AG09319 (cell line): Measurements from ENCODE around the gene ARHGAP8.
"Not testable (repeated sequence)": the region's sequence is repeated elsewhere in the genome, so short reads cannot be mapped to it uniquely, and the experiment has no call there.

Source experiments
- DNase-seq: peaks from one replicate; pipeline ENCODE4 v3.0.0-alpha.2; 2010; ENCODE audit warnings: low read depth; ENCODE audit errors: extremely low read depth
- CTCF ChIP-seq: IDR thresholded peaks from 2 replicates; pipeline ENCODE4 v1.5.1; 2011; ENCODE audit warnings: low read depth, mild to moderate bottlenecking, inconsistent platforms, low read length, moderate library complexity

The ARHGAP8 gene

GRCh38 chr22:44901301-44901700, 148.9 kb downstream of the ARHGAP8 start:
- DNase-seq, result no peak
- TF ChIP-seq CTCF, result no peak

- not testable (repeated sequence) for DNase-seq
Observed at GRCh38 chr22:44903164-44903563, 150.8 kb downstream of the ARHGAP8 start.

GRCh38 chr22:44904492-44905152, 152.2 kb downstream of the ARHGAP8 start:
- not testable (repeated sequence) for DNase-seq

- DNase-seq, result no peak
- no peak for TF ChIP-seq CTCF
Observed at GRCh38 chr22:44906248-44906936, 154.0 kb downstream of the ARHGAP8 start.

GRCh38 chr22:44906999-44907644, 154.7 kb downstream of the ARHGAP8 start:
- no peak for DNase-seq
- no peak for TF ChIP-seq CTCF

GRCh38 chr22:44907765-44908737, 155.7 kb downstream of the ARHGAP8 start:
- DNase-seq, result no peak
- TF ChIP-seq CTCF, result no peak

- TF ChIP-seq CTCF, result no peak
- no peak for DNase-seq
Observed at GRCh38 chr22:44909241-44909640, 156.9 kb downstream of the ARHGAP8 start.
